Osteocyte (in vitro differentiated cells): ENCODE data around the gene MESD. TPM values are rescaled to one million over a fixed set of nuclear protein-coding genes. Genes with fewer than 3 reads are reported as not detected.

ENCODE experiments used
- DNase-seq: peaks from one replicate; pipeline ENCODE4 v3.0.0; 2021; ENCODE audit warnings: mixed read lengths; ENCODE audit not compliant: unreplicated experiment; ENCODE audit errors: extremely low spot score
- H3K27ac Mint-ChIP-seq: one replicate; pipeline ENCODE4 v1.8.0; 2021; ENCODE audit warnings: mild to moderate bottlenecking, mixed read lengths; ENCODE audit not compliant: unreplicated experiment
- H3K27me3 Mint-ChIP-seq: one replicate; pipeline ENCODE4 v1.8.0; 2021; ENCODE audit warnings: mixed read lengths; ENCODE audit not compliant: unreplicated experiment
- H3K36me3 Mint-ChIP-seq: one replicate; pipeline ENCODE4 v1.8.0; 2021; ENCODE audit warnings: mixed read lengths; ENCODE audit not compliant: unreplicated experiment
- H3K4me1 Mint-ChIP-seq: one replicate; pipeline ENCODE4 v1.8.0; 2021; ENCODE audit warnings: mixed read lengths; ENCODE audit not compliant: unreplicated experiment
- H3K4me3 Mint-ChIP-seq: one replicate; pipeline ENCODE4 v1.8.0; 2021; ENCODE audit warnings: mild to moderate bottlenecking, moderate library complexity, mixed read lengths; ENCODE audit not compliant: unreplicated experiment
- H3K9me3 Mint-ChIP-seq: one replicate; pipeline ENCODE4 v1.8.0; 2021; ENCODE audit warnings: mixed read lengths; ENCODE audit not compliant: unreplicated experiment
- CTCF ChIP-seq: fragments of 200-600 bp; sonication (generic); IDR thresholded peaks from 2 replicates; pipeline ENCODE4 v1.5.0; 2021; ENCODE audit warnings: antibody characterized with exemption, mild to moderate bottlenecking, moderate library complexity
- total RNA-seq: library from RNA; stranded (reverse); gene quantifications from 2 replicates; pipeline ENCODE4 v1.2.1, GENCODE V29; 2021

MESD gene
- total RNA-seq, 1 donor from 2014 or later: 25.3 TPM

GRCh38 chr15:80929225-80929624 lies 60.4 kb downstream of the MESD start:
- H3K9me3 Mint-ChIP-seq: no peaks in the 10 kb centered on the region
- DNase-seq: no peak
- H3K4me3 Mint-ChIP-seq: no peak overlapping the region
- TF ChIP-seq CTCF: no peak
- H3K36me3 Mint-ChIP-seq: peaks cover 90% of the 10 kb centered on the region
- H3K27me3 Mint-ChIP-seq: no peaks in the 10 kb centered on the region
- peaks cover 4% of the 10 kb centered on the region for H3K4me1 Mint-ChIP-seq
- peak overlapping the region; percentile 28 for H3K27ac Mint-ChIP-seq

- H3K4me3 Mint-ChIP-seq: no peak overlapping the region
- no peaks in the 10 kb centered on the region for H3K27me3 Mint-ChIP-seq
- H3K9me3 Mint-ChIP-seq: no peaks in the 10 kb centered on the region
- H3K27ac Mint-ChIP-seq: peak overlapping the region; percentile 21
- peaks cover 2% of the 10 kb centered on the region for H3K4me1 Mint-ChIP-seq
- H3K36me3 Mint-ChIP-seq: peaks cover 89% of the 10 kb centered on the region
- no peak for TF ChIP-seq CTCF
- DNase-seq: no peak
These were observed 63.5 kb downstream of the MESD start for GRCh38 chr15:80926126-80926525.

- peak overlapping the region; percentile 44 for H3K27ac Mint-ChIP-seq
- peaks cover 2% of the 10 kb centered on the region for H3K4me1 Mint-ChIP-seq
- no peak overlapping the region for H3K4me3 Mint-ChIP-seq
- peaks cover 89% of the 10 kb centered on the region for H3K36me3 Mint-ChIP-seq
- no peaks in the 10 kb centered on the region for H3K9me3 Mint-ChIP-seq
- no peak for DNase-seq
- TF ChIP-seq CTCF: no peak
- H3K27me3 Mint-ChIP-seq: no peaks in the 10 kb centered on the region
These were observed 64.0 kb downstream of the MESD start for GRCh38 chr15:80925597-80926059.

GRCh38 chr15:80924278-80924677 lies 65.3 kb downstream of the MESD start:
- no peak overlapping the region for H3K27ac Mint-ChIP-seq
- H3K4me3 Mint-ChIP-seq: no peak overlapping the region
- no peaks in the 10 kb centered on the region for H3K9me3 Mint-ChIP-seq
- H3K4me1 Mint-ChIP-seq: peaks cover 2% of the 10 kb centered on the region
- H3K36me3 Mint-ChIP-seq: peaks cover 82% of the 10 kb centered on the region
- no peaks in the 10 kb centered on the region for H3K27me3 Mint-ChIP-seq
- no peak for TF ChIP-seq CTCF
- no peak for DNase-seq

- no peak for TF ChIP-seq CTCF
- Mint-ChIP-seq H3K27ac (peak overlapping the region; percentile 10), H3K4me3 (no peak overlapping the region), H3K27me3 (no peaks in the 10 kb centered on the region), H3K4me1 (peaks cover 2% of the 10 kb centered on the region), H3K9me3 (no peaks in the 10 kb centered on the region), H3K36me3 (peaks cover 82% of the 10 kb centered on the region)
- no peak for DNase-seq
These were observed 66.0 kb downstream of the MESD start for GRCh38 chr15:80923668-80924067.
